Epithelial cell of proximal tubule (primary cell): ENCODE results near the gene ARFGAP2. TPM values are rescaled to one million over a fixed set of nuclear protein-coding genes. Genes with fewer than 3 reads are reported as not detected.
"Not testable (repeated sequence)": the region's sequence is repeated elsewhere in the genome, so short reads cannot be mapped to it uniquely, and the experiment has no call there.

Experiments
- DNase-seq: peaks from one replicate; pipeline ENCODE4 v3.0.0-alpha.2; 2011; ENCODE audit warnings: low read depth
- H3K4me3 ChIP-seq: 2 replicates; pipeline ENCODE4 v1.5.1; 2011; ENCODE audit warnings: low read depth, mild to moderate bottlenecking, low read length
- total RNA-seq: library from RNA; depleted of rRNA; stranded (reverse); fragments of >200 nt; gene quantifications from 2 replicates; pipeline ENCODE4 v1.2.3, GENCODE V29; 2015
- TF ChIP-seq, protein P1 (sequence below): conservative IDR thresholded peaks from 2 replicates; pipeline ENCODE4 v1.5.1; 2012; ENCODE audit warnings: low read depth, mild to moderate bottlenecking, low read length

Gene ARFGAP2
- total RNA-seq, 1 donor from 2014 or later: 94.0 TPM

DNA sequence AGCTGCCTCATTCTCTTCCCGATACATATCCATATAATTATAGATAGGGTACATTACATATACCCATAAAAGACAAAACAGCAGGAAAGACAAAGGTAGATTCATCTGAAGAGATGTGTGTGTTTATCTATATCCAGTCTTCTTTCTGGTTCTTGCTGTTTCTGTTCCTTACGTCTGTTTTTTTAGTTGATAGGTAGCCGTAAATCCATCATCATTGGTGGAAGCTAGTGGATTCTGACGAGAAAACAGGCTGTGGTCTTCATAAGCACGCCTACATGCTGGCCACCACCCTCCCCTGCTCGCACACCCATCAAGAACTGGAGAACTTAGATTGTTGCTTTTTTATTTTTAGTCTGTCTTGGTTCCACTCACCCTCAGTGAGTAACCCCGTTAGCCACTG, 51.6 kb downstream of the ARFGAP2 start:
- no peak overlapping the region for H3K4me3 ChIP-seq
- TF ChIP-seq, protein P1, sequence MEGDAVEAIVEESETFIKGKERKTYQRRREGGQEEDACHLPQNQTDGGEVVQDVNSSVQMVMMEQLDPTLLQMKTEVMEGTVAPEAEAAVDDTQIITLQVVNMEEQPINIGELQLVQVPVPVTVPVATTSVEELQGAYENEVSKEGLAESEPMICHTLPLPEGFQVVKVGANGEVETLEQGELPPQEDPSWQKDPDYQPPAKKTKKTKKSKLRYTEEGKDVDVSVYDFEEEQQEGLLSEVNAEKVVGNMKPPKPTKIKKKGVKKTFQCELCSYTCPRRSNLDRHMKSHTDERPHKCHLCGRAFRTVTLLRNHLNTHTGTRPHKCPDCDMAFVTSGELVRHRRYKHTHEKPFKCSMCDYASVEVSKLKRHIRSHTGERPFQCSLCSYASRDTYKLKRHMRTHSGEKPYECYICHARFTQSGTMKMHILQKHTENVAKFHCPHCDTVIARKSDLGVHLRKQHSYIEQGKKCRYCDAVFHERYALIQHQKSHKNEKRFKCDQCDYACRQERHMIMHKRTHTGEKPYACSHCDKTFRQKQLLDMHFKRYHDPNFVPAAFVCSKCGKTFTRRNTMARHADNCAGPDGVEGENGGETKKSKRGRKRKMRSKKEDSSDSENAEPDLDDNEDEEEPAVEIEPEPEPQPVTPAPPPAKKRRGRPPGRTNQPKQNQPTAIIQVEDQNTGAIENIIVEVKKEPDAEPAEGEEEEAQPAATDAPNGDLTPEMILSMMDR: no peak
- DNase-seq: no peak

DNA sequence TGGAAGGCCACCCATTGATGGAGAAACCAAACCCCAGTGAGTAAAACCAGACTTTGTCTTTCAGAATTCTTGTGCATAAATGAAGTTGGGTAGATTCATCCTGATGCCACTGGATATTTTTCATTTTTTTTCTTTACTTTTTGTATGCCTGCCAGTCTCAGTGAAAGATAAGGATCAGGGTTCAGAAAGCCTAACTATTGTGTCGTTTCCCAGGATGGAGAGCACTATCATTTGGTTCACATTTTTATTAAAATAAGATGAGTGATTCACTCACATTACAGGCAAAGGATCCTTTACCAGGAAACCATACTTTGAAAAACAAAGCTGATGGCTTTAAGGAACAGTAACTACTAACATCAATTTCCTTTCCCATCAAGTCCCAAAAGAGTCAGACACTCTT, 52.0 kb downstream of the ARFGAP2 start:
- TF ChIP-seq, protein P1: no peak
- DNase-seq: no peak
- H3K4me3 ChIP-seq: no peak overlapping the region

DNA sequence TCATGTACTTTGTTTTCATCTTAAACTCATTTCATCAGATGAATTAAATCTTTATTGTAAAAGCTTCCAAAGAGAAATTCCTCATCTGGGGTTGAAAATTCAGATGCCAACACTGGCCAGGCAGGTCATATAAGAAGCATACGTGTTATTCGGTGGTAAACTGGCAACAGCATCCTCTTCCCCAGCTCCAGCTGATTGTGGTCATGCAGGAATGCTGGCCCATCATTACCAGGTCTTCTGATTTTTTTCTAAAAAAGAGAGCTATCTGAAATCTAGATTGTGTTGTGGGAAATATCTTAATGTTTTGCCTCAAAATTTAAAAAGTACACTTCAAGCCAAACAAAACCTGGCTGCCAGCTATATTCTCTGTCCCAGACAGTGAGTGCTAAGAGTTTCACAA, 53.6 kb downstream of the ARFGAP2 start:
- no peak overlapping the region for H3K4me3 ChIP-seq
- TF ChIP-seq, protein P1: no peak
- DNase-seq: no peak

DNA sequence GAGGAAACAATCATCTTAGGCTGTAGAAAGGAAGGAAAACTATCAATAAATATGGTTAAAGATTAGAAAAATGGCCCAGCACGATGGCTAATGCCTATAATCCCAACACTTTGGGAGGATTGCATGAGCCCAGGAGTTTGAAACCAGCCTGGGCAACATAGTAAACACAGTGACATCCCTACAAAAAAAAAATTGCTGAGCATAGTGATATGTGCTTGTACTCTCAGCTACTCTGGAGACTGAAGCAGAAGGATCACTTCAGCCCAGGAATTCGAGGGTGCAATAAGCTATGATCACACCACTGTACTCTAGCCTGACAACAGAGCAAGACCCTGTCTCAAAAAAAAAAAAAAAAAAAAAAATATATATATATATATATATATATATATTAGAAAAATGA, 54.9 kb downstream of the ARFGAP2 start:
- DNase-seq: no peak
- TF ChIP-seq, protein P1: no peak
- H3K4me3 ChIP-seq: no peak overlapping the region

DNA sequence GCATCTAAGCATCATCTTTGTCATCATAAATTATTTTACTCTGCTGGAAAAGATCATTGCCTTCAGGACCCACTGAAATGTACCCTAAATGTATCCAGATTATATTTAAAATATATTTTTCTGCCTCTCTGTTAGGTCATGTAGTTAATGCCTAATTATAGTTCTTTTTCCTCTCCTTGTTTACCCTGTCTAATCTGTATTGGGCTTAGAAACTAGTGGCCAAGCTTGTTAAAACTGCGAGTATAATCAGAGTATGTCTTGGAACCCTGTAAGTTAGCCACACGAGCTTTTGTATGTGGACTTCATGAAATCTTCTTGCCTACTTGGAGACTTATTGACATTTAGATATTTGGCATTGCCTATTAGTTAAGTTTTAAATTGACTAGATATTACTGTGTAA, 55.6 kb downstream of the ARFGAP2 start:
- TF ChIP-seq, protein P1: no peak
- no peak overlapping the region for H3K4me3 ChIP-seq
- no peak for DNase-seq

DNA sequence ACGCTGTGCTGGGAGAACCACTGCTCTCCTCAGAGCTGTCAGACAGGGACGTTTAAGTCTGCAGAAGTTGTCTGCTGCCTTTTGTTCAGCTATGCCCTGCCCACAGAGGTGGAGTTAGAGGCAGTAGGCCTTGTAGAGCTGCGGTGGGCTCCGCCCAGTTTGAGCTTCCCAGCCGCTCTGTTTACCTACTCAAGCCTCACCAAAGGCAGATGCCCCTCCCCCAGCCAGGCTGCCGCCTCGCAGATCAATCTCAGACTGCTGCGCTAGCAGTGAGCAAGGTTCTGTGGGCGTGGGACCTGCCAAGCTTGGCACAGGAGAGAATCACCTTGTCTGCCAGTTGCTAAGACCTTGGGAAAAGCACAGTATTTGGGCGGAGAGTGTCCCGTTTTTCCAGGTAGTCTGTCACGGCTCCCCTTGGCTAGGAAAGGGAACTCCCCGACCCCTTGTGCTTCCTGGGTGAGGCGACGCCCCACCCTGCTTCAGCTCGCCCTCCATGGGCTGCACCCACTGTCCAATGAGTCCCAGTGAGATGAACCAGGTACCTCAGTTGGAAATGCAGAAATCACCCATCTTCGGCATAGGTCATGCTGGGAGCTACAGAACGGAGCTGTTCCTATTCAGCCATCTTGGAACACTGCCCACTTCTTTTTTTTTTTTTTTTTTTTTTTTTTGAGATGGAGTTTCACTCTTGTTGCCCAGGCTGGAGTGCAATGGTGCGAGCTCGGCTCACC, 57.6 kb downstream of the ARFGAP2 start:
- H3K4me3 ChIP-seq, DNase-seq: not testable (repeated sequence)

Other genes starting within 250 kb of the ARFGAP2 start
- 32.1 and 39.8 TPM in 2 replicates for gene CSTPP1, start 240.1 kb downstream of the ARFGAP2 start, total RNA-seq
- 66.7 and 74.4 TPM in 2 replicates for gene PACSIN3, start 9.6 kb upstream of the ARFGAP2 start, total RNA-seq
- gene DDB2, start 38.1 kb upstream of the ARFGAP2 start, total RNA-seq: 30.0 and 50.2 TPM in 2 replicates
- 28.2 and 32.3 TPM in 2 replicates for gene ACP2, start 71.9 kb upstream of the ARFGAP2 start, total RNA-seq
- 8.5 and 9.6 TPM in 2 replicates for gene NR1H3, start 81.1 kb upstream of the ARFGAP2 start, total RNA-seq
- 14.0 and 24.7 TPM in 2 replicates for gene MADD, start 93.3 kb upstream of the ARFGAP2 start, total RNA-seq
- not detected in 2 replicates for gene MYBPC3, start 175.8 kb upstream of the ARFGAP2 start, total RNA-seq
- not detected in 2 replicates for gene SPI1, start 201.7 kb upstream of the ARFGAP2 start, total RNA-seq
- 64.5 and 73.5 TPM in 2 replicates for gene SLC39A13, start 231.7 kb upstream of the ARFGAP2 start, total RNA-seq
- 169 and 319 TPM in 2 replicates for gene PSMC3, start 249.6 kb upstream of the ARFGAP2 start, total RNA-seq